Stimulated activated CD4-positive, alpha-beta T cell treated with anti-CD3 and anti-CD28 coated beads, Interleukin-2, amount 100 ng/mL, for 48 hours (primary cell): Measurements from ENCODE around the gene KIF20B.
"Not testable (repeated sequence)": the region's sequence is repeated elsewhere in the genome, so short reads cannot be mapped to it uniquely, and the experiment has no call there.

Experiments
- DNase-seq, 2 donors: peaks; one replicate each; pipeline ENCODE4 v3.0.0-alpha.2; 2020

Gene KIF20B

DNA sequence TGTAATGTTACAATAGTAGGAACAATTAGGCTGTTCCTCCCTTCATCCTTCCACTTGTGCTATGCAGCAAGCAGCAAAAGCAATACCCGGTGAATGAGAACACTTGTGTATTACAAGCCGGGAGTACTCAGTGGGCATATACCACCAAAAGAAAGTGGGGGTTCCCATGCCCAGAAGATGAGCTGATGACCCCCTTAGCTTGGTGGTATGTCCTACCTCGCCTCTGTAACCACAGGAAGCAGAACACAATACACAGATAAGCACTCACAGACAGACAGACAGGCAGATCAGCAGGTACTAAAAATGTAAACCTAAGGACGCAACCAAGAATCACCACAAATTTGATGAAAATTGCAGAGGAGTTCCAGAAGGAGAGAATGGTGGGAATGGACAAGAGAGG, 15.5 kb upstream of the KIF20B start:
- no peak for DNase-seq

DNA sequence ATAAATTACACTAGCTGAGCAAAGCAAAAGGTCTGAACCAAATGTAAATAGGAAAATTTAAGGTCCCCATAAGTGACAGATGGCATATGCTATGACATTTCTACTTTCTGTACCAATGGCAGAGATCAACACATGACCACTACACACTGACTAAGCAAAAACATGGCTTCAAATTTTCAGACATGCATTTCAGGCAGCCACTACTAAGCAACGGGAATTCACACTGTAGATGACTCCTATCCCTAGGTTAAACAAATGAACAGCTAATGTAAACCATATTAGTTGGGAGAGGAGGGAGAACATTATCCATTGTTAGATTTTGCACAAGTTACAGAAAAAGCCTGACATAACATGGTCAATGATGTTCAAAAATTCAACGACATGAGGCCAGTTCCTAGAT, 11.4 kb upstream of the KIF20B start:
- no peak for DNase-seq

DNA sequence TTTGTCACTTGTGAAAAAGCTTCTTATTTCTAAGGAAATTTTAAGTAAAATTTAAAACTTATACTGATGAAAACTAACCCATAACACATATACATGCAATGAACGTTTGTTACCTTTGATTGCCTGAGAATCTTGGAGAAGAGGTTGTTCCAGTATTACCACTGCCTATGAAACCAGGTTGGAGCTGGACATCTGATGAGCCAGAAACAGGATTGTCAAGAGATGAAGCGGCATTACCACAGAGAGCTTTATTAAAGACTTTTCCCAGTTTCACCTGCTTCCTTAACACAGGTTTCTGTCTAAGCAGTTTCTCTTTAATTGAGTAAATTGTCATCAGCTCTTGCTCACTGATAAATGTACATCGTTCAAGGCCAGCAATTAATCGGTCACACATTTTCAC, 9.0 kb upstream of the KIF20B start:
- DNase-seq, result no peak

DNA sequence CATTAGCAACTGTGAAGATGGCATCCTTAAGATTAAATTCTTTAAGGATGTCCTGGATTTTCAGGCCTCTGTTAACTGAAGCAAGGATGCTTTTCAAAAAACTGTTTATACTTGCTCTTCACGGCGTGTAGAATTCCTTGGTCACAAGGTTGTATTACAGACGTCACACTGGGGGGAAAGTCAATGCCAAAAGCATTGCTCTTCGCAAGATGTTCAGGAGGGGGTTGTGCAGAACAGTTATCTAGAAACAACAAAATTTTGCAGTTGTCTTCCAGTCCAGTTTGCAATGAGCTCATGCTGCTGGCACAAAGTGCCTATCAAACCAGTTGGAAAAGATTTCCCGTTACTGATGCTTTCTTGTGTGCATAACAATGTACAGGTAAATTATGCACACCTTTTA, 8.2 kb upstream of the KIF20B start:
- no peak for DNase-seq

DNA sequence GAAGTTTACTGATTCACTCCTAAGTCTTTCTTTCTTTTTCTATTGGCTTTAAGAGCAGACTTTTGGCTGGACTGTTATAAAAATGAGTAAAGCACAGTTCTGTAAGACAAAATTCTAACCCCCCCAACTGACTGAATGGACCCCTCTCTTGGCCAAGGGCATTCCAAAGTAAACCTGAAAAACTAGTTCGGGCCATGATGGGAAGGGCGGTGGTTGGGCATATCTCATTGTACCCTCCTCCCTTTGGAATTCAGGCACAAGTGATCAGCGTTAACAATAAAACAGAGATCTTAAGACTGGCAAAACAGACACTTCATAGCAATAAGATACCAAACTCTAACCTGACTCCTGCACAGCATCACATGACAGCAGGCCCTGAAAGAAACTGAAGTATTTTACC, 6.1 kb upstream of the KIF20B start:
- no peak for DNase-seq

GRCh38 chr10:89697946-89698345, 3.4 kb upstream of the KIF20B start:
- no peak for DNase-seq

DNA sequence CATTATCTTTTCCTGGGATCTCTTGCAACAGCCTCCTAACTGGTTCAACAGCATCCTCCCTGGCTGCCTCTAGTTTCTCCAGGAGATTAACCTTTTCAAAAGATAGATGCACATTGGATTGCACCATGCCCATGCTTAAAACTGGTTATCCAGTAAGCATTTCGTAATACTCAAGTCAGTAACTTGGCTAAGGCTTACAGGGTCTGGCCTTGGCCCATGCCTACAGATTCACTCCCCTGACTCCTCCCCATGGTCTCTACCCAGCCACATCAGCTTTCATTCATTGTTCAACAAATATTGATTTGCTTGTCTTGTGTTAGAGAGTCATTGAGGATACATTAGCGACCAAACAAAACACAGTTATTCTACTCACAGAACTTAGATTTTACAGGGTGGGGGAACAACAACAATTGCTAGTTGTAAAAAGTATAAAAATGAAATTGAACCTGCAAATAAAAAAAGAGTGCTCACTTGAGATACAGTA, 1.8 kb upstream of the KIF20B start:
- no peak for DNase-seq

DNA sequence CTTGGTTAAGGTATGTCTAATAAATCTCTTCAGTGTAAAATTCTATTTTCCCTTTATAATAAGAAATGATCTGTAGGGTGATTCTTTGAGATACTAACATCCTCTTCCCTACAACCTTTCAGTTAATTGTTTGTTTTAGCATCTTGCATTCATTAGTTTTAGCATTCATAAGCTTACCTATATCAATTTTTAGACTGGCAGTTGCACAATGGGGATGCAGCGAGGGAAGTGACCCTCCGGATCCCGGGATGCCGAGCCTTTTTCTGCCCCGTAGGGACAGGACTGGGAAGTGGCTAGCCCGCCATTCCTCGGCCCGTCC, 508 bp upstream of the KIF20B start:
- DNase-seq, result no peak

GRCh38 chr10:89702121-89702480, 711 bp downstream of the KIF20B start:
- DNase-seq, result no peak

DNA sequence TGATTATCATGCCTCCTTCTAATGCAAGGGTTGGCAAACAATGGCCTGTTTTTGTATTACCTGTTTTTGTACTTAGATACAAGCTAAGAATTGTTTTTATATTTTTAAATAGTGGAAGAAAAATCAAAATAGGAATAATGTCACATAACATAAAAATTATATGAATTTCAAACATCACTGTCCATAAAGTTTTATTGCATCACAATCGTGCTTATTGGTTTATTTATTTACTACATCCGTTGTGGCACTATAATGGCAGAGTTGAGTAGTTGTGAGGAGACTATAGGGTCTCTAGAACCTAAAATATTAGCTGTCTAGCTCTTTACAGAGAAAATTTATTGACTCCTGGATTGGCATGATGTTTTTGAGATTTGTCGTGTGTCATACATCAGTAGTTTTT, 4.1 kb downstream of the KIF20B start:
- no peak for DNase-seq

- DNase-seq, result no peak
Measured at GRCh38 chr10:89706011-89706410, 4.6 kb downstream of the KIF20B start.

GRCh38 chr10:89707372-89707771, 6.0 kb downstream of the KIF20B start:
- no peak for DNase-seq

- no peak for DNase-seq
Measured at GRCh38 chr10:89710753-89711152, 9.4 kb downstream of the KIF20B start.

GRCh38 chr10:89734616-89735015, 33.2 kb downstream of the KIF20B start:
- no peak for DNase-seq

GRCh38 chr10:89738551-89739209, 37.3 kb downstream of the KIF20B start:
- DNase-seq, result no peak

GRCh38 chr10:89741126-89741762, 39.9 kb downstream of the KIF20B start:
- DNase-seq, result no peak

GRCh38 chr10:89744026-89744425, 42.6 kb downstream of the KIF20B start:
- DNase-seq, result no peak

GRCh38 chr10:89745903-89746302, 44.5 kb downstream of the KIF20B start:
- no peak for DNase-seq

- DNase-seq, result no peak
Measured at GRCh38 chr10:89750441-89750840, 49.1 kb downstream of the KIF20B start.

DNA sequence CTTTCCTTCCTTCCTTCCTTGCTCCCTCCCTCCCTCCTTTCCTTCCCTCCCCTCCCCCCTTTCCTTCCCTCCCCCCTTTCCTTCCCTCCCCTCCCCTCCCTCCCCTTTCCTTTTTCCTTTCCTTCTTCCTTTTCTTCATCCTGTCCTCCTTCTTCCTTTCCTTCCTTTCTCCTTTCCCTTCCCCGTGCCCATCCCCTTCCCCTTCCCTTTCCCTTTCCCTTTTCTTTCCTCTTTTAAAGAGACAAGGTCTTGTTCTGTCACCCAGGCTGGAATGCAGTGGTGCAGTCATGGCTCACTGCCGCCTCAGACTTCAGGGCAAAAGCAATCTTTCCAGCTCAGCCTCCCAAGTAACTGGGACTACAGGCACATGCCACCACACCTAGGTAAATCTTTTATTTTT, 54.0 kb downstream of the KIF20B start:
- no peak for DNase-seq

GRCh38 chr10:89759531-89759930, 58.1 kb downstream of the KIF20B start:
- DNase-seq, result no peak

- DNase-seq, result not testable (repeated sequence)
Measured at GRCh38 chr10:89763671-89764070, 62.3 kb downstream of the KIF20B start.

DNA sequence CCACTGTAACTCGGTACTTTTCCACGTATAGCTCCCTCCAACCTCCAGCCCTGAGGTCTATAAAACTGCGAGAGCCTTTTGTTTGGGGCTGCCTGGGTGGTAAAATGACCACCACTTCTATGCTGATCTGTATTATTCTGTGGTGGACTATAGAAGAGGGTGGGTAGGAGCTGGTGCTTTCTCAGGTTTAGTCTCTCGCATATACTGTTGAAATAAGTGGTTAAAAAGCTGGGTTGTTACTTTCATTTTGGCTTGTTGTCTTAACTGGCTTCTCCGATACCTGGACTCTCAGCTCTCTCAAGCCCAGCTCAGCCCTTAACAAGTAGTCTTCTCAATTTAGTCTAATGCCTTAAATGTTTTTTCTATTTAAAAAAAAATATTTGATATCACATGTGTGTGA, 70.3 kb downstream of the KIF20B start:
- no peak for DNase-seq

GRCh38 chr10:89773081-89773480, 71.7 kb downstream of the KIF20B start:
- no peak for DNase-seq

DNA sequence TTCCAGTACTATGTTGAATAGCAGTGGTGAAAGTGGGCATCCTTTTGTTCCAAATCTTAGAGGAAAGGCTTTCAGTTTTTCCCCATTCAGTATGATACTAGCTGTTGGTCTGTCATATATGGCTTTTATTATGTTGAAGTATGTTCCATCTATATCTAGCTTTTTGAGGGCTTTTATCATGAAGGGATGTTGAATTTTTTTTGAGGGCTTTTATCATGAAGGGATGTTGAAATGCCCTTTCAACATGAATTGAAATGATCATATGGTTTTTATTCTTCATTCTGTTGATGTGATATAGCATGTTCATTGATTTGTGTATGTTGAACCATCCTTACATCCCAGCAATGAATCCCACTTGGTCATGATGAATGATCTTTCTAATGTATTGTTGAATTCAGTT, 75.3 kb downstream of the KIF20B start:
- no peak for DNase-seq
